Measurements from ENCODE around the gene B4GALNT4. TPM values are rescaled to one million over a fixed set of nuclear protein-coding genes. Genes with fewer than 3 reads are reported as not detected.
A peak's percentile ranks its signal among the peaks of the same experiment; 100 is the strongest.

Gene B4GALNT4
- total RNA-seq, 4 donors from 2014 or later: 7.1 to 22.2 (median 14.1) TPM

- Histone ChIP-seq H3K27me3 (peaks cover 0 to 22% of the 10 kb centered on the region in 2 donors), H3K27ac (no peak overlapping the region), H3K9me3 (no peaks in the 10 kb centered on the region), H3K36me3 (no peaks in the 10 kb centered on the region), H3K4me1 (peaks cover 0 to 31% (median 8%) of the 10 kb centered on the region in 4 donors), H3K4me3 (no peak overlapping the region)
- 77 to 90% methylated on average over 22 to 23 of the region's 36 CpGs for WGBS, 2 donors
- DNase-seq (ENCODE audit: low spot score in 2 of 2): no peak
- TF ChIP-seq EP300 (IDR thresholded peaks at IDR 0.05) (no peak), POLR2A (IDR thresholded peaks at IDR 0.05) (no peak), CTCF (IDR thresholded peaks at IDR 0.05) (no peak)
Measured at GRCh38 chr11:392102-392777, 22.9 kb downstream of the B4GALNT4 start.

GRCh38 chr11:393219-394033, 24.1 kb downstream of the B4GALNT4 start:
- TF ChIP-seq EP300 (IDR thresholded peaks at IDR 0.05) (no peak), POLR2A (IDR thresholded peaks at IDR 0.05) (no peak), CTCF (IDR thresholded peaks at IDR 0.05) (no peak)
- Histone ChIP-seq H3K36me3 (no peaks in the 10 kb centered on the region), H3K4me3 (peak overlapping the region in 1 of 4 donors; percentile 30), H3K27ac (peak overlapping the region in 2 of 4 donors; percentile 21 to 81), H3K9me3 (no peaks in the 10 kb centered on the region), H3K27me3 (peaks cover 0 to 25% of the 10 kb centered on the region in 2 donors), H3K4me1 (peaks cover 0 to 35% (median 8%) of the 10 kb centered on the region in 4 donors)
- no peak for DNase-seq (ENCODE audit: low spot score in 2 of 2)
- 54 to 70% methylated on average over 10 to 16 of the region's 17 CpGs for WGBS, 2 donors

GRCh38 chr11:394034-394857, 24.9 kb downstream of the B4GALNT4 start, which contains the start of gene PKP3:
PKP3 (plus strand) TSS chr11:394209; CDS start chr11:394293, 84 bp downstream.
- Histone ChIP-seq H3K27ac (peak within 1 kb of the TSS in 2 of 4 donors; percentile 21 to 81), H3K4me3 (peak within 1 kb of the TSS in 2 of 4 donors; percentile 29 to 30)

More at GRCh38 chr11:394034-394857, 24.9 kb downstream of the B4GALNT4 start, which contains the start of gene PKP3:
- Histone ChIP-seq H3K9me3 (no peaks in the 10 kb centered on the region), H3K36me3 (no peaks in the 10 kb centered on the region), H3K4me1 (peaks cover 0 to 35% (median 8%) of the 10 kb centered on the region in 4 donors), H3K27me3 (peaks cover 0 to 25% of the 10 kb centered on the region in 2 donors)
- 47 to 60% methylated on average over 42 to 57 of the region's 57 CpGs for WGBS, 2 donors
- TF ChIP-seq POLR2A (IDR thresholded peaks at IDR 0.05) (no peak), EP300 (IDR thresholded peaks at IDR 0.05) (no peak), CTCF (IDR thresholded peaks at IDR 0.05) (no peak)
- no peak for DNase-seq (ENCODE audit: low spot score in 2 of 2)

Data from tibial nerve (tissue), 4 donors.